ENCODE data around the gene OR52L1. TPM values are rescaled to one million over a fixed set of nuclear protein-coding genes. Genes with fewer than 3 reads are reported as not detected.

The OR52L1 gene
- total RNA-seq = not detected

GRCh38 chr11:5986885-5987284 lies at the start of gene OR52L1:
Gene OR52L1, minus strand, starts transcription at chr11:5986985. Its CDS starts 55 bp downstream, at chr11:5986930.

GRCh38 chr11:6030708-6031405 lies 44.1 kb upstream of the OR52L1 start, which contains the start of gene OR56A1:
Gene OR56A1, minus strand, starts transcription at chr11:6030758. Its CDS starts 3,066 bp downstream, at chr11:6027692.

GRCh38 chr11:6006846-6007245 lies 20.1 kb upstream of the OR52L1 start, which contains the start of gene OR56A4:
Gene OR56A4, minus strand, starts transcription at chr11:6006946. Its CDS starts 3,954 bp downstream, at chr11:6002992.

GRCh38 chr11:5968394-5968793 lies 18.4 kb downstream of the OR52L1 start, which contains the start of gene OR56A5:
Gene OR56A5, minus strand, starts transcription at chr11:5968494. Its CDS starts 0 bp downstream, at chr11:5968494.

GRCh38 chr11:5941951-5942350 lies 44.8 kb downstream of the OR52L1 start, which contains the start of gene OR56A3:
Gene OR56A3, plus strand, starts transcription at chr11:5942251. Its CDS starts 5,096 bp downstream, at chr11:5947347.

Other genes starting within 250 kb of the OR52L1 start
- gene OR52N4, start 232.7 kb downstream of the OR52L1 start, total RNA-seq = not detected
- not detected for gene OR52N5, start 203.6 kb downstream of the OR52L1 start, total RNA-seq
- not detected for gene OR52N1, start 195.7 kb downstream of the OR52L1 start, total RNA-seq
- not detected for gene OR52N2, start 178.1 kb downstream of the OR52L1 start, total RNA-seq
- not detected for gene OR52E6, start 145.1 kb downstream of the OR52L1 start, total RNA-seq
- gene OR52E8, start 129.3 kb downstream of the OR52L1 start, total RNA-seq = not detected
- gene OR52E4, start 106.4 kb downstream of the OR52L1 start, total RNA-seq = not detected
- gene OR52E5, start 93.8 kb downstream of the OR52L1 start, total RNA-seq = not detected
- gene OR56A3, start 44.7 kb downstream of the OR52L1 start, total RNA-seq = not detected
- gene OR56A5, start 18.5 kb downstream of the OR52L1 start, total RNA-seq = not detected
- gene OR56A4, start 20.0 kb upstream of the OR52L1 start, total RNA-seq = 0.11 TPM
- gene OR56A1, start 43.8 kb upstream of the OR52L1 start, total RNA-seq = 0.11 TPM
- not detected for gene OR56B4, start 120.7 kb upstream of the OR52L1 start, total RNA-seq
- not detected for gene OR52B2, start 183.3 kb upstream of the OR52L1 start, total RNA-seq
- gene OR52W1, start 212.2 kb upstream of the OR52L1 start, total RNA-seq = not detected
- not detected for gene C11orf42, start 218.6 kb upstream of the OR52L1 start, total RNA-seq
- gene FHIP1B, start 247.7 kb upstream of the OR52L1 start, total RNA-seq = 60.8 TPM

Measured in camera-type eye (tissue), 1 donor.